K562 (cell line): ENCODE results near the gene A4GALT. TPM values are rescaled to one million over a fixed set of nuclear protein-coding genes. Genes with fewer than 3 reads are reported as not detected.

Experiments used
- CEBPB ChIP-seq: fragments of 450-650 bp; IDR thresholded peaks from 2 replicates; pipeline ENCODE4 v1.6.1; 2016; ENCODE audit warnings: missing genetic modification characterization, missing compliant biosample characterization
- CEBPG ChIP-seq, 3 experiments: fragments of 200-800 bp in 1 of 3; sonication (Bioruptor generic) in 1 of 3; sonication (generic) in 1 of 3; formaldehyde crosslinking in 1 of 3; IDR thresholded peaks in 2 of 3; conservative IDR thresholded peaks in 1 of 3; 2 replicates each; pipeline versions ENCODE4 v1.6.1 to v1.8.0; 2016 to 2022; ENCODE audit warnings: missing compliant biosample characterization in 2 of 3, missing genetic modification characterization in 2 of 3, mild to moderate bottlenecking in 1 of 3, missing genetic modification reagents in 1 of 3
- GTF2E2 ChIP-seq: fragments of 200-800 bp; sonication (Bioruptor generic); IDR thresholded peaks from 2 replicates; pipeline ENCODE4 v1.6.1; 2016; ENCODE audit warnings: missing genetic modification characterization, missing compliant biosample characterization
- LARP7 ChIP-seq: fragments of 450-650 bp; IDR thresholded peaks from 2 replicates; pipeline ENCODE4 v1.6.1; 2016
- MAZ ChIP-seq, 2 experiments: fragments of 450-650 bp in 1 of 2; sonication (generic) in 1 of 2; formaldehyde crosslinking; IDR thresholded peaks in 1 of 2; conservative IDR thresholded peaks in 1 of 2; 2 replicates each; pipeline versions ENCODE4 v1.4.0 to v1.5.0; 2020; ENCODE audit warnings: mild to moderate bottlenecking in 1 of 2, missing genetic modification reagents in 1 of 2
- MCM2 ChIP-seq: fragments of 450-650 bp; IDR thresholded peaks from 2 replicates; pipeline ENCODE4 v1.6.1; 2017; ENCODE audit warnings: low read depth, mild to moderate bottlenecking
- PHB ChIP-seq: fragments of 250-450 bp; sonication (Bioruptor Pico); IDR thresholded peaks from 2 replicates; pipeline ENCODE4 v1.5.0; 2021
- PPARD ChIP-seq: fragments of 250-450 bp; sonication (Bioruptor Pico); IDR thresholded peaks from 2 replicates; pipeline ENCODE4 v1.8.0; 2022; ENCODE audit warnings: inconsistent platforms, mild to moderate bottlenecking, moderate library complexity
- PYGO2 ChIP-seq: fragments of 450-650 bp; IDR thresholded peaks from 2 replicates; pipeline ENCODE4 v1.6.1; 2016; ENCODE audit warnings: mild to moderate bottlenecking, missing genetic modification characterization, moderate library complexity, missing compliant biosample characterization
- SIX5 ChIP-seq, 2 experiments: IDR thresholded peaks; 2 replicates each; pipeline ENCODE4 v1.6.1; 2011; ENCODE audit warnings: low read length in 2 of 2, borderline replicate concordance in 1 of 2, low read depth in 1 of 2, mild to moderate bottlenecking in 1 of 2, moderate library complexity in 1 of 2; ENCODE audit not compliant: insufficient read depth in 1 of 2
- TAF1 ChIP-seq: IDR thresholded peaks from 2 replicates; pipeline ENCODE4 v1.6.1; 2011; ENCODE audit warnings: mild to moderate bottlenecking, low read length, moderate library complexity; ENCODE audit not compliant: insufficient read depth, control insufficient read depth, severe bottlenecking; ENCODE audit errors: extremely low read depth
- TAL1 ChIP-seq: fragments of 450-650 bp; IDR thresholded peaks from 2 replicates; pipeline ENCODE4 v1.6.1; 2016; ENCODE audit warnings: mild to moderate bottlenecking
- ZNF121 ChIP-seq: sonication (generic); formaldehyde crosslinking; conservative IDR thresholded peaks from 2 replicates; pipeline ENCODE4 v1.8.0; 2022; ENCODE audit warnings: missing genetic modification reagents
- ZNF224 ChIP-seq: sonication (generic); formaldehyde crosslinking; IDR thresholded peaks from 2 replicates; pipeline ENCODE4 v1.8.0; 2022; ENCODE audit warnings: mild to moderate bottlenecking, missing genetic modification reagents
- ZNF253 ChIP-seq: fragments of 250-450 bp; sonication (Bioruptor Pico); conservative IDR thresholded peaks from 2 replicates; pipeline ENCODE4 v1.6.1; 2021; ENCODE audit warnings: mild to moderate bottlenecking
- ZNF699 ChIP-seq: fragments of 250-450 bp; sonication (Bioruptor Pico); IDR thresholded peaks from 2 replicates; pipeline ENCODE4 v1.8.0; 2021; ENCODE audit warnings: mild to moderate bottlenecking, moderate library complexity; ENCODE audit not compliant: insufficient replicate concordance
- ZZZ3 ChIP-seq: fragments of 450-650 bp; IDR thresholded peaks from 2 replicates; pipeline ENCODE4 v1.6.1; 2016; ENCODE audit warnings: antibody characterized with exemption, mild to moderate bottlenecking, moderate library complexity
- polyA plus RNA-seq, 8 experiments: library from polyadenylated mRNA; depleted of rRNA in 4 of 8; stranded (reverse) in 5 of 8; unstranded in 3 of 8; fragments of >200 nt; fragmentation: Nextera tagmentation in 2 of 8; fragmentation: Illumina TruSeq in 1 of 8; extraction: Ambion mirVana in 2 of 8; extraction: Trizol in 1 of 8; gene quantifications; 2 replicates each; pipeline versions ENCODE4 v1.2.1 to v1.2.3, GENCODE V29; 2011 to 2014; ENCODE audit warnings: inconsistent platforms in 1 of 8, missing spikeins in 1 of 8
- total RNA-seq, 7 experiments: library from RNA; depleted of rRNA in 6 of 7; stranded (reverse); fragments of >200 nt in 6 of 7; fragmentation: Illumina TruSeq in 2 of 7; extraction: Trizol in 2 of 7; gene quantifications; 2 replicates each; pipeline versions ENCODE4 v1.2.1 to v1.2.3, GENCODE V29; 2011 to 2021; ENCODE audit warnings: low replicate concordance in 1 of 7
- TF ChIP-seq, protein P1 (sequence below): sonication (generic); formaldehyde crosslinking; IDR thresholded peaks from 2 replicates; pipeline ENCODE4 v1.8.0; 2022; ENCODE audit warnings: missing genetic modification reagents, mild to moderate bottlenecking, borderline replicate concordance
- TF ChIP-seq, protein P2 (sequence below): fragments of 250-450 bp; sonication (Bioruptor Pico); IDR thresholded peaks from 2 replicates; pipeline ENCODE4 v1.8.0; 2021; ENCODE audit warnings: borderline replicate concordance, mild to moderate bottlenecking, moderate library complexity; ENCODE audit not compliant: poor library complexity, severe bottlenecking
- TF ChIP-seq, protein P3 (sequence below): fragments of 200-800 bp; sonication (Bioruptor generic); IDR thresholded peaks from 2 replicates; pipeline ENCODE4 v1.6.1; 2017; ENCODE audit warnings: missing genetic modification characterization, missing compliant biosample characterization

The A4GALT gene
- total and polyA plus RNA-seq, 9 of the 15 experiments (the other 6 are each of a cell fraction or from before 2014, with no cell fraction given), result 0.07 to 0.11 TPM; not detected in 7

DNA sequence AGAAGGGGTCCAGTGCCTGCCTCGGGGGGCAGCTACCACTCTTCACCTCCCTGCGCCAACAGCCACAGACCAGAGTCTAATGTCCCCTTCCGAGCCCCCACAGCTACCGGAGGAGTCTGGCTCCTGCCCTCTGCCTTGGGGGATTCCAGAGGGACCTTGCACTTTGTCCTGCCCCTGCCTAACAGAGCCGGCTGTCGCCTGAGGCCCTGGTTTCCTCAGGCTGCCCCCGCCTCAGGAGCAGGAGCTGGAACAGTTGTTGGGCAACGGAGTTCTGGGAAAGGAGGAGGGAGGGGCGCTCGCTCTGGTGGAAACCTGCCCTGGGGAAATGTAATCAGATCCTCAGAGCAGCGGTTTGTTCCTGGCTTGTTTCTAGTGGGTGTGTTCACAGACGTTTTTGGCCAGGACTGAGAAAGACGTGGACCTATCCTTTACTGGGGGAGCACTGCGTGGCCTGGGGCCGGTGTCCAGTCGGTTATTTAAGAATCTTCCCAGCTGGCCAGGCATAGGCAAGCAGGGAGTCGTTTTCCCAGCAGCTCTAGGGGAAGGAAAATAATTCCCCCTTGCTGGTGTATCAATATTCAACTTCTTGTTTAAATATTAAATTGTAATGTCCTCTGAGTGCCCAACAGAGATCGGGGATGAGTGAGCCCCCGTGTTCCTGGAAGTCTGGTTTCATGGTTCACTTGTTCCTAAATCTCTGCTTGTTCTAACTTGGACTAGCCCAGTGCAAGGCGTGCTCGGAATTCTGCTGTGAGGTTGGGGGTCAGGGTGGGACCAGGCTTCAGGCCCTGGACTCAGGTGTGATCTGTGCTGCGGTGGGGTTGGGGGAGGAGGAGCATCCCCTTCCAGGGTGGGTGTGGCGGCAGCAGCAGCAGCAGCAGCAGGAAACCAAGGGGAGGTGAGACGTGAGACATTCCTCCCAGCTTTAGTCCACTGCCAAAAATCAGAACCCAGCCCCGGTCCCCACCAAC, 32.1 kb downstream of the A4GALT start (continued):
- TF ChIP-seq, protein P1, sequence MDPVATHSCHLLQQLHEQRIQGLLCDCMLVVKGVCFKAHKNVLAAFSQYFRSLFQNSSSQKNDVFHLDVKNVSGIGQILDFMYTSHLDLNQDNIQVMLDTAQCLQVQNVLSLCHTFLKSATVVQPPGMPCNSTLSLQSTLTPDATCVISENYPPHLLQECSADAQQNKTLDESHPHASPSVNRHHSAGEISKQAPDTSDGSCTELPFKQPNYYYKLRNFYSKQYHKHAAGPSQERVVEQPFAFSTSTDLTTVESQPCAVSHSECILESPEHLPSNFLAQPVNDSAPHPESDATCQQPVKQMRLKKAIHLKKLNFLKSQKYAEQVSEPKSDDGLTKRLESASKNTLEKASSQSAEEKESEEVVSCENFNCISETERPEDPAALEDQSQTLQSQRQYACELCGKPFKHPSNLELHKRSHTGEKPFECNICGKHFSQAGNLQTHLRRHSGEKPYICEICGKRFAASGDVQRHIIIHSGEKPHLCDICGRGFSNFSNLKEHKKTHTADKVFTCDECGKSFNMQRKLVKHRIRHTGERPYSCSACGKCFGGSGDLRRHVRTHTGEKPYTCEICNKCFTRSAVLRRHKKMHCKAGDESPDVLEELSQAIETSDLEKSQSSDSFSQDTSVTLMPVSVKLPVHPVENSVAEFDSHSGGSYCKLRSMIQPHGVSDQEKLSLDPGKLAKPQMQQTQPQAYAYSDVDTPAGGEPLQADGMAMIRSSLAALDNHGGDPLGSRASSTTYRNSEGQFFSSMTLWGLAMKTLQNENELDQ (CRISPR knock-in tag), result no peak
- no peak for TF ChIP-seq PHB (CRISPR knock-in tag)
- TF ChIP-seq GTF2E2 (tag), result no peak
- TF ChIP-seq MCM2, result no peak
- no peak for TF ChIP-seq ZNF253
- TF ChIP-seq LARP7, result no peak
- peak; percentile 78 for TF ChIP-seq CEBPB (tag)
- TF ChIP-seq SIX5 (IDR thresholded peaks at IDR 0.05; ENCODE audit: borderline replicate concordance in 1 of 2, insufficient read depth in 1 of 2, low read depth in 1 of 2, low read length in 2 of 2), result no peak
- TF ChIP-seq TAF1, result no peak
- TF ChIP-seq MAZ (CRISPR knock-in tag; conservative IDR thresholded peaks at IDR 0.05 in 1 of 2, IDR thresholded peaks at IDR 0.05 in 1 of 2), result peak in 1 of 2 experiments; percentile 89; a peak in 2 of 4 replicates
- TF ChIP-seq ZNF121 (CRISPR knock-in tag), result no peak
- TF ChIP-seq, protein P2, sequence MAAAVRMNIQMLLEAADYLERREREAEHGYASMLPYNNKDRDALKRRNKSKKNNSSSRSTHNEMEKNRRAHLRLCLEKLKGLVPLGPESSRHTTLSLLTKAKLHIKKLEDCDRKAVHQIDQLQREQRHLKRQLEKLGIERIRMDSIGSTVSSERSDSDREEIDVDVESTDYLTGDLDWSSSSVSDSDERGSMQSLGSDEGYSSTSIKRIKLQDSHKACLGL, result no peak
- TF ChIP-seq ZNF699 (CRISPR knock-in tag), result no peak
- TF ChIP-seq, protein P3, sequence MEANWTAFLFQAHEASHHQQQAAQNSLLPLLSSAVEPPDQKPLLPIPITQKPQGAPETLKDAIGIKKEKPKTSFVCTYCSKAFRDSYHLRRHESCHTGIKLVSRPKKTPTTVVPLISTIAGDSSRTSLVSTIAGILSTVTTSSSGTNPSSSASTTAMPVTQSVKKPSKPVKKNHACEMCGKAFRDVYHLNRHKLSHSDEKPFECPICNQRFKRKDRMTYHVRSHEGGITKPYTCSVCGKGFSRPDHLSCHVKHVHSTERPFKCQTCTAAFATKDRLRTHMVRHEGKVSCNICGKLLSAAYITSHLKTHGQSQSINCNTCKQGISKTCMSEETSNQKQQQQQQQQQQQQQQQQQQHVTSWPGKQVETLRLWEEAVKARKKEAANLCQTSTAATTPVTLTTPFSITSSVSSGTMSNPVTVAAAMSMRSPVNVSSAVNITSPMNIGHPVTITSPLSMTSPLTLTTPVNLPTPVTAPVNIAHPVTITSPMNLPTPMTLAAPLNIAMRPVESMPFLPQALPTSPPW (CRISPR knock-in tag), result peak; percentile 42; the same call in 1 of the 2 replicates
- no peak for TF ChIP-seq ZNF224 (CRISPR knock-in tag)
- TF ChIP-seq CEBPG (CRISPR knock-in tag; IDR thresholded peaks at IDR 0.05), result no peak
- TF ChIP-seq CEBPG (tag; conservative IDR thresholded peaks at IDR 0.05 in 1 of 2, IDR thresholded peaks at IDR 0.05 in 1 of 2), result peak; percentile 51 to 75; a peak in 3 of 4 replicates
- no peak for TF ChIP-seq PPARD (CRISPR knock-in tag)
- TF ChIP-seq ZZZ3, result no peak
- no peak for TF ChIP-seq TAL1
- TF ChIP-seq PYGO2 (tag), result no peak
- TF ChIP-seq, all 486 proteins: peak for 5
